Measurements from ENCODE around the gene DOK6. TPM values are rescaled to one million over a fixed set of nuclear protein-coding genes. Genes with fewer than 3 reads are reported as not detected.

DOK6 gene
- total and polyA plus RNA-seq, 9 of the 15 experiments (the other 6 are each of a cell fraction or from before 2014, with no cell fraction given): not detected

- Histone ChIP-seq H3K9ac (ENCODE audit: insufficient read depth in 1 of 2, low read depth in 2 of 2, low read length in 2 of 2) (no peak overlapping the region), H3K27me3 (ENCODE audit: control insufficient read depth in 2 of 2, insufficient read depth in 2 of 2, low read length in 2 of 2) (no peaks in the 10 kb centered on the region), H3K4me3 (no peak overlapping the region), H3K4me2 (ENCODE audit: insufficient read depth, low read length) (no peak overlapping the region), H4K20me1 (replicated peaks; ENCODE audit: control insufficient read depth, insufficient read depth, low read length) (no peaks in the 10 kb centered on the region), H3K27ac (ENCODE audit: extremely low read depth, low read depth, low read length) (no peak overlapping the region), H2AFZ (ENCODE audit: low read depth, low read length) (no peak overlapping the region), H3K4me1 (replicated peaks in 1 of 2; ENCODE audit: control insufficient read depth in 2 of 2, insufficient read depth in 2 of 2, low read length in 2 of 2) (no peaks in the 10 kb centered on the region), H3K9me3 (replicated peaks; ENCODE audit: control insufficient read depth, insufficient read depth, low read depth, low read length) (no peaks in the 10 kb centered on the region), H3K36me3 (ENCODE audit: control insufficient read depth, insufficient read depth, low read length) (no peaks in the 10 kb centered on the region), H3K9me1 (ENCODE audit: control insufficient read depth, insufficient read depth, low read length) (no peaks in the 10 kb centered on the region), H3K79me2 (ENCODE audit: control insufficient read depth, insufficient read depth, low read length) (no peaks in the 10 kb centered on the region)
- CTCF ChIA-PET (ENCODE audit: low intra/inter-chr PET ratio): no interaction called here
- no peak for ATAC-seq
- in situ Hi-C loops (cut with MboI) (no loop called here), intact Hi-C loops (cut with micrococcal nuclease) (no loop called here)
- 0% methylated on average over 2 of the region's 2 CpGs for WGBS (ENCODE audit: insufficient coverage, low coverage, missing lambda C conversion rate)
- POLR2A ChIA-PET: no interaction called here
- FAIRE-seq: no peak
- no peak for DNase-seq (ENCODE audit: extremely low read depth in 1 of 4, low spot score in 3 of 4)
- no TSS peak for BruUV-seq (replicated peaks)
- no peak for TF ChIP-seq HINFP (tag; conservative IDR thresholded peaks at IDR 0.05; ENCODE audit: low read depth)
- TF ChIP-seq, protein P1, sequence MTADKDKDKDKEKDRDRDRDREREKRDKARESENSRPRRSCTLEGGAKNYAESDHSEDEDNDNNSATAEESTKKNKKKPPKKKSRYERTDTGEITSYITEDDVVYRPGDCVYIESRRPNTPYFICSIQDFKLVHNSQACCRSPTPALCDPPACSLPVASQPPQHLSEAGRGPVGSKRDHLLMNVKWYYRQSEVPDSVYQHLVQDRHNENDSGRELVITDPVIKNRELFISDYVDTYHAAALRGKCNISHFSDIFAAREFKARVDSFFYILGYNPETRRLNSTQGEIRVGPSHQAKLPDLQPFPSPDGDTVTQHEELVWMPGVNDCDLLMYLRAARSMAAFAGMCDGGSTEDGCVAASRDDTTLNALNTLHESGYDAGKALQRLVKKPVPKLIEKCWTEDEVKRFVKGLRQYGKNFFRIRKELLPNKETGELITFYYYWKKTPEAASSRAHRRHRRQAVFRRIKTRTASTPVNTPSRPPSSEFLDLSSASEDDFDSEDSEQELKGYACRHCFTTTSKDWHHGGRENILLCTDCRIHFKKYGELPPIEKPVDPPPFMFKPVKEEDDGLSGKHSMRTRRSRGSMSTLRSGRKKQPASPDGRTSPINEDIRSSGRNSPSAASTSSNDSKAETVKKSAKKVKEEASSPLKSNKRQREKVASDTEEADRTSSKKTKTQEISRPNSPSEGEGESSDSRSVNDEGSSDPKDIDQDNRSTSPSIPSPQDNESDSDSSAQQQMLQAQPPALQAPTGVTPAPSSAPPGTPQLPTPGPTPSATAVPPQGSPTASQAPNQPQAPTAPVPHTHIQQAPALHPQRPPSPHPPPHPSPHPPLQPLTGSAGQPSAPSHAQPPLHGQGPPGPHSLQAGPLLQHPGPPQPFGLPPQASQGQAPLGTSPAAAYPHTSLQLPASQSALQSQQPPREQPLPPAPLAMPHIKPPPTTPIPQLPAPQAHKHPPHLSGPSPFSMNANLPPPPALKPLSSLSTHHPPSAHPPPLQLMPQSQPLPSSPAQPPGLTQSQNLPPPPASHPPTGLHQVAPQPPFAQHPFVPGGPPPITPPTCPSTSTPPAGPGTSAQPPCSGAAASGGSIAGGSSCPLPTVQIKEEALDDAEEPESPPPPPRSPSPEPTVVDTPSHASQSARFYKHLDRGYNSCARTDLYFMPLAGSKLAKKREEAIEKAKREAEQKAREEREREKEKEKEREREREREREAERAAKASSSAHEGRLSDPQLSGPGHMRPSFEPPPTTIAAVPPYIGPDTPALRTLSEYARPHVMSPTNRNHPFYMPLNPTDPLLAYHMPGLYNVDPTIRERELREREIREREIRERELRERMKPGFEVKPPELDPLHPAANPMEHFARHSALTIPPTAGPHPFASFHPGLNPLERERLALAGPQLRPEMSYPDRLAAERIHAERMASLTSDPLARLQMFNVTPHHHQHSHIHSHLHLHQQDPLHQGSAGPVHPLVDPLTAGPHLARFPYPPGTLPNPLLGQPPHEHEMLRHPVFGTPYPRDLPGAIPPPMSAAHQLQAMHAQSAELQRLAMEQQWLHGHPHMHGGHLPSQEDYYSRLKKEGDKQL (CRISPR knock-in tag; IDR thresholded peaks at IDR 0.05; ENCODE audit: borderline replicate concordance): no peak
- TF ChIP-seq MYC (IDR thresholded peaks at IDR 0.05; ENCODE audit: low read depth, low read length): no peak
- no peak for TF ChIP-seq MYC (CRISPR knock-in tag; IDR thresholded peaks at IDR 0.05; ENCODE audit: borderline replicate concordance, low read depth)
- TF ChIP-seq, protein P2, sequence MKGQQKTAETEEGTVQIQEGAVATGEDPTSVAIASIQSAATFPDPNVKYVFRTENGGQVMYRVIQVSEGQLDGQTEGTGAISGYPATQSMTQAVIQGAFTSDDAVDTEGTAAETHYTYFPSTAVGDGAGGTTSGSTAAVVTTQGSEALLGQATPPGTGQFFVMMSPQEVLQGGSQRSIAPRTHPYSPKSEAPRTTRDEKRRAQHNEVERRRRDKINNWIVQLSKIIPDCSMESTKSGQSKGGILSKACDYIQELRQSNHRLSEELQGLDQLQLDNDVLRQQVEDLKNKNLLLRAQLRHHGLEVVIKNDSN (CRISPR knock-in tag; IDR thresholded peaks at IDR 0.05): no peak
- no peak for TF ChIP-seq ZBTB2 (IDR thresholded peaks at IDR 0.05)
- peak; percentile 84 for TF ChIP-seq ZNF316 (IDR thresholded peaks at IDR 0.05)
- no peak for TF ChIP-seq ZNF395 (CRISPR knock-in tag; IDR thresholded peaks at IDR 0.05)
- no peak for TF ChIP-seq FOXP4 (CRISPR knock-in tag; IDR thresholded peaks at IDR 0.05; ENCODE audit: borderline replicate concordance)
Observed at GRCh38 chr18:69701305-69701704, 300.6 kb downstream of the DOK6 start.
